GM20000 (cell line): ENCODE measurements around the gene SIL1.

Experiments used
- DNase-seq: peaks from one replicate; pipeline ENCODE4 v3.0.0; 2012; ENCODE audit warnings: low spot score
- CTCF ChIP-seq: IDR thresholded peaks from 2 replicates; pipeline ENCODE4 v1.5.1; 2012; ENCODE audit warnings: mild to moderate bottlenecking, control low read depth; ENCODE audit errors: extremely low read depth, missing control alignments

The SIL1 gene

DNA sequence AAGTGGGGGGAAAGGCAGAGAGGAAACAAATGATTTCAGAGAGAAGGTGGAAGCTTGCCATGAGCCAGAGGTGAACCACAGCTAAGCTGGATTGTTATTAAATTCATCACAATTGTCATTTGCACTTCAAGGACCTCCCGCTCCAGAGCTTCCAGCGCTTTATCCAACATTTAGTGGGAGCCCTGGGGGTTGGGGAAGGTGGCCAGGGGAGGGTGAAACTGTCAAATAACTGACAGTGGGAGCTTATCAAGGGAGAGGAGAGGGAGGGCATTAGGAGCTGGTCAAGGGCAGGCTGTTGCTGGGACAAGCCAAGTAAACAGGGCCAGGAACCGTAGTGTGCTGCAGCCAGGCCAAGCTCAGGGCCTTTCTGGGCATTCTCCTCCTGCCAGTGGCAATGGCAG is 71.5 kb downstream of the SIL1 start:
- DNase-seq, result no peak

DNA sequence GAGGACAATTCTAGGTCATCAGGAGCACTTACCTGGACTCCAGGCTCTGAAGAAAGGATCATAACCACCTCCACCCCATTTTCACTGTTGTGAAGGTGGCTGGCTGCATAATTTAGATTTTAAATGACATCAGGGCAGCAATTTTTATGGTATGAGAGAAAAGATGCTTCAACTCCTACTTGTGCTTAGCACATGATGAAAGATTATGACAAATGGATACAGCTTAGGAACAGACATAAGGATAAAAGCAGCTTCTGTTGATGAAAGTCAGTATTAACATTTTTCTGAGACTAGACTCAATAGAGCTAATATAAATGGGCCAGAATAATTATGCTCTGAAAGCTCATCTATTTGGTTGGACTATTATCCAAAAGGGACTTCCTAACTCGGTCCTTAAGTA is 72.2 kb downstream of the SIL1 start:
- no peak for TF ChIP-seq CTCF

More for the DNA sequence above, 71.5 kb downstream of the SIL1 start:
- no peak for TF ChIP-seq CTCF

DNA sequence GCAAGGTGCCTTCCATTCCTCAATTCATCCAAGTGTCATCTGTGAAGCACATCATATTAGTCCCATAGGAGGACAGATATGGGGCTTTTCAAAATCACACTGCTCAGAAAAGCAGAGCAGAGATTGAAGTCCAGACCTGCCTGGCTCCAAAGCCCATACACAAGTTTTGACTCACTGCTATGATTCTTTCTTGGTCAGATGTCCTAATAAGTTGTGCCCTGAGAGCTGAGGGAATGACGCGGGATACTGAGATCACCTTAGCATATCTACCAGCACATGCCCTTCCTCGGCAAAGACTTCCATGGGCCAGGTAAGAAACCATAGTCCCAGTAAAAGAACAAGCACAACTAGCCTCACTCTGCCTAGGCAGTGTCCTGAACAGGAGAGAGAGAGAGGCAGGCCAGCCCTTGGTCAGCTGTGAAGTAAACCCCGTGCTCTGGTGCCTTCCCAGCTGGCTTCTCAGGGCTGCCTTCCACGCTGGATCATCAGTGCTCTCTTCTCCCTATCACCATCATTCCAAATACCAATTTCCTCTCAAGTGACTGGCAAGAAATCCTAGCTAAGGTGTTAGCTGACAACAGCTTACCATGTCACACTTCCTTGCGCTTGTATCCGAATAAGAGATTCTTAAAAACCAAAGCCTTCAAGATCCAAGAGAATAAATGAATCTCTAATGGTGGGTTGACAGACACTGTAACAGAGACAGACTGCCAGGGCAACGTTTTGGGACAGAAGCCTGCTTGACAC is 73.2 kb downstream of the SIL1 start:
- DNase-seq, result no peak
- no peak for TF ChIP-seq CTCF

More for the DNA sequence above, 72.2 kb downstream of the SIL1 start:
- no peak for DNase-seq

DNA sequence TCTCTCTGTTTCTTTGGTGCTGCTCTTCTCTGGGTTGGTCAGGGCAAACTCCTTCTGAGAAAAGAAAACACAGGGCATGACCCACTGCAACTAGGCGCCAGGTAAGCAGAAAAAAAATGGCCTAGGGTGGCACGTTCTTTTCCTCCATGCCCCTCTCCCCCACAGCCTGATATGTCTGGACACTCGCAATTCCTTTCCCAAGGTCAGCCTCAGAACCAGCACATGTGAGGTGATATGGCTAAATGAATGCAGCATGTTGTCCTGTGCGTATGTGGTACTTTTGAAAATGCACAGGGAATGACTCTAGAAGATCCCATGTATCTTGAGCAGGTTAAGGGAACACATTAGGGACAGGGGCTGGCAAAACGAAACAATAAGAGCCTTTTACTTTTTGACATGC is 77.0 kb downstream of the SIL1 start:
- DNase-seq, result no peak
- no peak for TF ChIP-seq CTCF

- DNase-seq, result no peak
- no peak for TF ChIP-seq CTCF
Measured at GRCh38 chr5:139120521-139120920, 77.6 kb downstream of the SIL1 start.

- DNase-seq, result no peak
Measured at GRCh38 chr5:139118804-139119203, 79.4 kb downstream of the SIL1 start.

More at GRCh38 chr5:139118804-139119203, 79.4 kb downstream of the SIL1 start:
- TF ChIP-seq CTCF, result no peak
